K562 (cell line): ENCODE results near the gene TTC31. TPM values are rescaled to one million over a fixed set of nuclear protein-coding genes. Genes with fewer than 3 reads are reported as not detected.
A peak's percentile ranks its signal among the peaks of the same experiment; 100 is the strongest.

Source experiments
- ATAC-seq: fragments of 200-7000 bp; cut with Tn5 transposase; 3 replicates; pipeline ENCODE4 v1.9.1; 2020; ENCODE audit warnings: moderate library complexity
- BruUV-seq: library from RNA; stranded (reverse); fragments of 400-500 nt; replicated peaks from 2 replicates; lab custom pipeline; 2021; lab: Mats Ljungman, UMichigan
- CTCF ChIA-PET: fragments of 300-600 bp; formaldehyde crosslinking; extraction: SDS; loops from one replicate; lab custom pipeline; 2021; ENCODE audit warnings: low intra/inter-chr PET ratio; lab: Yijun Ruan, JAX
- POLR2A ChIA-PET: fragments of 300-600, 350-650 bp; sonication (Branson Sonifier 250); formaldehyde crosslinking; extraction: SDS; loops from one replicate; lab custom pipeline; 2021; ENCODE audit warnings: antibody characterized with exemption, inconsistent platforms; lab: Yijun Ruan, JAX
- DNase-seq, 4 experiments: peaks; one replicate each; pipeline versions ENCODE4 v3.0.0 to v3.0.0-alpha.2; 2011 to 2018; ENCODE audit warnings: low spot score in 3 of 4, mixed read lengths in 3 of 4; ENCODE audit errors: extremely low read depth in 1 of 4
- FAIRE-seq: peaks from 2 replicates; lab custom pipeline; 2011; peaks lifted over from hg19 to GRCh38; lab: Jason Lieb, UNC
- H2AFZ ChIP-seq: 2 replicates; pipeline ENCODE4 v1.6.0; 2011; ENCODE audit warnings: low read depth, low read length, control low read depth, inconsistent platforms
- H3K27ac ChIP-seq: fragments of 200-600 bp; 3 replicates; pipeline ENCODE4 v1.8.0; 2011; ENCODE audit warnings: low read depth, mild to moderate bottlenecking, control low read depth, inconsistent platforms, low read length, moderate library complexity, mixed read lengths; ENCODE audit errors: extremely low read depth
- H3K27me3 ChIP-seq, 2 experiments: fragments of 300-600 bp in 1 of 2; 2 replicates in 1 of 2; 3 replicates in 1 of 2; pipeline versions ENCODE4 v1.6.0 to v1.8.0; 2011; ENCODE audit warnings: inconsistent platforms in 2 of 2, low read length in 2 of 2, mild to moderate bottlenecking in 1 of 2, mixed read lengths in 1 of 2, moderate library complexity in 1 of 2; ENCODE audit not compliant: control insufficient read depth in 2 of 2, insufficient read depth in 2 of 2
- H3K36me3 ChIP-seq: fragments of 300-600 bp; 3 replicates; pipeline ENCODE4 v1.8.0; 2011; ENCODE audit warnings: mild to moderate bottlenecking, low read length, inconsistent platforms; ENCODE audit not compliant: control insufficient read depth, insufficient read depth
- H3K4me1 ChIP-seq, 2 experiments: fragments of 200-600 bp in 1 of 2; replicated peaks in 1 of 2; 2 replicates in 1 of 2; 3 replicates in 1 of 2; pipeline versions ENCODE4 v1.5.1 to v1.8.0; 2011; ENCODE audit warnings: inconsistent platforms in 2 of 2, low read length in 2 of 2, mild to moderate bottlenecking in 1 of 2, mixed read lengths in 1 of 2, moderate library complexity in 1 of 2; ENCODE audit not compliant: control insufficient read depth in 2 of 2, insufficient read depth in 2 of 2
- H3K4me2 ChIP-seq: 2 replicates; pipeline ENCODE4 v1.6.1; 2011; ENCODE audit warnings: low read length, control low read depth, inconsistent platforms, mixed read lengths; ENCODE audit not compliant: insufficient read depth
- H3K4me3 ChIP-seq: fragments of 200-600 bp; sonication (generic), shearing (Covaris generic); 2 replicates; pipeline ENCODE4 v1.5.1; 2016; ENCODE audit warnings: control low read depth, inconsistent platforms
- H3K79me2 ChIP-seq: fragments of 200-600 bp; 3 replicates; pipeline ENCODE4 v1.8.0; 2011; ENCODE audit warnings: low read length, inconsistent platforms; ENCODE audit not compliant: control insufficient read depth, insufficient read depth
- H3K9ac ChIP-seq, 2 experiments: 2 replicates each; pipeline versions ENCODE4 v1.6.0 to v1.6.1; 2011; ENCODE audit warnings: low read depth in 2 of 2, low read length in 2 of 2, control low read depth in 1 of 2, inconsistent platforms in 1 of 2, mild to moderate bottlenecking in 1 of 2, mixed read lengths in 1 of 2; ENCODE audit not compliant: insufficient read depth in 1 of 2
- H3K9me1 ChIP-seq: one replicate; pipeline ENCODE4 v1.6.0; 2011; ENCODE audit warnings: inconsistent platforms, mild to moderate bottlenecking, low read length, moderate library complexity; ENCODE audit not compliant: control insufficient read depth, insufficient read depth
- H3K9me3 ChIP-seq: replicated peaks from 2 replicates; pipeline ENCODE4 v1.5.1; 2011; ENCODE audit warnings: low read depth, low read length, inconsistent platforms; ENCODE audit not compliant: control insufficient read depth, insufficient read depth
- H4K20me1 ChIP-seq: replicated peaks from 2 replicates; pipeline ENCODE4 v1.6.1; 2011; ENCODE audit warnings: low read length, inconsistent platforms, mixed read lengths; ENCODE audit not compliant: control insufficient read depth, insufficient read depth
- GABPB1 ChIP-seq: sonication (generic); formaldehyde crosslinking; IDR thresholded peaks from 2 replicates; pipeline ENCODE4 v1.8.0; 2022; ENCODE audit warnings: mild to moderate bottlenecking, missing genetic modification reagents
- KLF16 ChIP-seq: IDR thresholded peaks from 2 replicates; pipeline ENCODE4 v1.6.1; 2016; ENCODE audit warnings: antibody characterized with exemption
- POLR2G ChIP-seq: fragments of 200-400 bp; formaldehyde crosslinking; IDR thresholded peaks from 2 replicates; pipeline ENCODE4 v1.6.1; 2017; ENCODE audit warnings: low read depth, mild to moderate bottlenecking, antibody characterized with exemption, low read length, moderate library complexity
- WGBS: fragments of 100-300 bp; shearing (Covaris generic); methylation state at CpG from one replicate; pipeline ENCODE4 v1.1.6; 2016; ENCODE audit warnings: low coverage, mixed read lengths; ENCODE audit not compliant: insufficient coverage; ENCODE audit errors: missing lambda C conversion rate; 5-methylcytosine and 5-hydroxymethylcytosine counted together
- in situ Hi-C: fragments of 300-500 bp; cut with MboI; formaldehyde crosslinking; loops from 4 replicates; pipeline ENCODE4 v1.15.0; 2018; ENCODE audit warnings: inconsistent platforms, mixed read lengths
- intact Hi-C: fragments of 100-400 bp; cut with micrococcal nuclease; formaldehyde crosslinking; loops from 2 replicates; pipeline ENCODE4 v1.14.2; 2022
- polyA plus RNA-seq, 8 experiments: library from polyadenylated mRNA; depleted of rRNA in 4 of 8; stranded (reverse) in 5 of 8; unstranded in 3 of 8; fragments of >200 nt; fragmentation: Nextera tagmentation in 2 of 8; fragmentation: Illumina TruSeq in 1 of 8; extraction: Ambion mirVana in 2 of 8; extraction: Trizol in 1 of 8; gene quantifications; 2 replicates each; pipeline versions ENCODE4 v1.2.1 to v1.2.3, GENCODE V29; 2011 to 2014; ENCODE audit warnings: inconsistent platforms in 1 of 8, missing spikeins in 1 of 8
- total RNA-seq, 7 experiments: library from RNA; depleted of rRNA in 6 of 7; stranded (reverse); fragments of >200 nt in 6 of 7; fragmentation: Illumina TruSeq in 2 of 7; extraction: Trizol in 2 of 7; gene quantifications; 2 replicates each; pipeline versions ENCODE4 v1.2.1 to v1.2.3, GENCODE V29; 2011 to 2021; ENCODE audit warnings: low replicate concordance in 1 of 7

Gene TTC31
- total and polyA plus RNA-seq, 9 of the 15 experiments (the other 6 are each of a cell fraction or from before 2014, with no cell fraction given) = 4.7 to 30.5 (median 15.9) TPM

DNA sequence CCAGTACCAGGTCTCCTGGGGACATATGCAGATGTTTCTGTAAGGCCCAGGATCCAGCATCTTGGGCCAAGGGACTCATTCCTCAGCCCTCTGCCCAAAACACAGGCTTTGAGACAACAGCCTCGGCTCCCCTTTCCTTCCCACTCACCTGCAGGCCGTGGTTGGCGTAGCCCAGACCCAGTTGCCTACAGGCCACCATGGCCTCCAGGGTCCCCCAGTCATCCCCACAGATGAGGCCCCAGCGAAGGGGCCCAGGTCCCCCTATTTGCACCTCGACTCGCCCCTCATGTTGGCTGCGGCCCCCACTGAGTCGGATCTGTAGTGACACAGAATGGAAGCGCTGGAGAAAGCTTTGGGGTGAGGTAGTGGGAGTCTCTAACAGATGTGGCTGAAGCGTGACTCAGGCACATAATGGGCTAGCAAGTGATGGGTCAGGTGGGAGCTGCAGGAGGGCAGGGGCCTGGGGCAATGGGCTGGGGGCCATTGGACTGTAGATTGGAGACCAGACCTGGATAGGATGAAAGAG, 52.6 kb downstream of the TTC31 start:
- H3K4me2 ChIP-seq = no peak overlapping the region
- peaks cover 16% of the 10 kb centered on the region for H3K79me2 ChIP-seq
- BruUV-seq = no TSS peak
- ChIA-PET POLR2A (interaction anchor here (0.6 kb wide), 1 partner anchor 22 kb away, joined by 3 read pairs; no protein-coding TSS in a partner anchor), CTCF (interaction anchor here (0.6 kb wide), 1 partner anchor 57 kb away, joined by 3 read pairs; no protein-coding TSS in a partner anchor)
- in situ Hi-C loops = no loop called here
- H3K9me1 ChIP-seq = peaks cover 3% of the 10 kb centered on the region
- H3K9me3 ChIP-seq = no peaks in the 10 kb centered on the region
- WGBS = 52% methylated on average over 10 of the region's 10 CpGs
- no peaks in the 10 kb centered on the region for H4K20me1 ChIP-seq
- H3K4me1 ChIP-seq = peaks cover 19 to 29% of the 10 kb centered on the region in 2 experiments; a peak in 4 of 5 replicates
- no peak for FAIRE-seq
- ATAC-seq = no peak
- H3K4me3 ChIP-seq = no peak overlapping the region
- H3K27me3 ChIP-seq = no peaks in the 10 kb centered on the region
- TF ChIP-seq POLR2G (peak; percentile 53), GABPB1 (CRISPR knock-in tag) (no peak)
- H2AFZ ChIP-seq = no peak overlapping the region
- DNase-seq = no peak
- H3K36me3 ChIP-seq = peaks cover 31% of the 10 kb centered on the region
- H3K9ac ChIP-seq = no peak overlapping the region
- intact Hi-C loops = no loop called here
- no peak overlapping the region for H3K27ac ChIP-seq

- no peak overlapping the region for H3K27ac ChIP-seq
- H3K9me1 ChIP-seq = no peaks in the 10 kb centered on the region
- ChIA-PET CTCF (interaction anchor here (0.6 kb wide), 1 partner anchor 58 kb away, joined by 3 read pairs; no protein-coding TSS in a partner anchor), POLR2A (interaction anchor here (0.6 kb wide), 1 partner anchor 21 kb away, joined by 3 read pairs; no protein-coding TSS in a partner anchor)
- H3K4me1 ChIP-seq = peaks cover 11 to 20% of the 10 kb centered on the region in 2 experiments; a peak in 4 of 5 replicates
- no peak overlapping the region for H2AFZ ChIP-seq
- peaks cover 24% of the 10 kb centered on the region for H3K36me3 ChIP-seq
- TF ChIP-seq POLR2G (peak; percentile 56), KLF16 (no peak)
- DNase-seq = no peak
- BruUV-seq = no TSS peak
- H3K4me2 ChIP-seq = no peak overlapping the region
- peaks cover 8% of the 10 kb centered on the region for H3K79me2 ChIP-seq
- no peak overlapping the region for H3K4me3 ChIP-seq
- H3K9me3 ChIP-seq = no peaks in the 10 kb centered on the region
- in situ Hi-C loops = no loop called here
- no peak for FAIRE-seq
- H3K27me3 ChIP-seq = no peaks in the 10 kb centered on the region
- no peak for ATAC-seq
- WGBS = 50% methylated on average over 18 of the region's 23 CpGs
- peak overlapping the region in 1 of 2 experiments; percentile 37; a peak in 1 of 4 replicates for H3K9ac ChIP-seq
- intact Hi-C loops = no loop called here
- no peaks in the 10 kb centered on the region for H4K20me1 ChIP-seq
Measured at GRCh38 chr2:74536166-74536950, 53.5 kb downstream of the TTC31 start.
